Progenitor cell of endocrine pancreas (in vitro differentiated cells): ENCODE results near the gene SF3B5. TPM values are rescaled to one million over a fixed set of nuclear protein-coding genes. Genes with fewer than 3 reads are reported as not detected.
"Not testable (repeated sequence)": the region's sequence is repeated elsewhere in the genome, so short reads cannot be mapped to it uniquely, and the experiment has no call there.

Experiments used
- DNase-seq: peaks from one replicate; pipeline ENCODE4 v3.0.0; 2021; ENCODE audit warnings: low spot score; ENCODE audit not compliant: unreplicated experiment
- H3K27ac Mint-ChIP-seq: 2 replicates; pipeline ENCODE4 v1.8.0; 2021; ENCODE audit warnings: mild to moderate bottlenecking, moderate library complexity, mixed read lengths
- H3K27me3 Mint-ChIP-seq: 2 replicates; pipeline ENCODE4 v1.8.0; 2021; ENCODE audit warnings: mixed read lengths
- H3K36me3 Mint-ChIP-seq: 2 replicates; pipeline ENCODE4 v1.8.0; 2022; ENCODE audit warnings: mixed read lengths; ENCODE audit not compliant: insufficient read depth
- H3K4me1 Mint-ChIP-seq: 2 replicates; pipeline ENCODE4 v1.8.0; 2021; ENCODE audit warnings: low read depth, mixed read lengths
- H3K4me3 Mint-ChIP-seq: 2 replicates; pipeline ENCODE4 v1.8.0; 2021; ENCODE audit warnings: low read depth, mild to moderate bottlenecking, moderate library complexity, mixed read lengths
- H3K9me3 Mint-ChIP-seq: 2 replicates; pipeline ENCODE4 v1.8.0; 2021; ENCODE audit warnings: low read depth, mixed read lengths
- CTCF ChIP-seq: fragments of 200-600 bp; sonication (generic); IDR thresholded peaks from one replicate; pipeline ENCODE4 v1.5.0; 2021; ENCODE audit warnings: antibody characterized with exemption, mild to moderate bottlenecking; ENCODE audit not compliant: unreplicated experiment
- total RNA-seq: library from RNA; stranded (reverse); gene quantifications from 2 replicates; pipeline ENCODE4 v1.2.1, GENCODE V29; 2021

SF3B5 gene
- total RNA-seq, 1 donor from 2014 or later: 116 TPM

GRCh38 chr6:144133225-144133821 lies 38.0 kb upstream of the SF3B5 start:
- no peaks in the 10 kb centered on the region for H3K36me3 Mint-ChIP-seq
- no peaks in the 10 kb centered on the region for H3K9me3 Mint-ChIP-seq
- H3K4me1 Mint-ChIP-seq: no peaks in the 10 kb centered on the region
- H3K4me3 Mint-ChIP-seq: no peak overlapping the region
- H3K27me3 Mint-ChIP-seq: peaks cover 6% of the 10 kb centered on the region
- no peak overlapping the region for H3K27ac Mint-ChIP-seq
- TF ChIP-seq CTCF: no peak
- DNase-seq: no peak

GRCh38 chr6:144132167-144132690 lies 36.9 kb upstream of the SF3B5 start:
- H3K4me1 Mint-ChIP-seq, H3K27me3 Mint-ChIP-seq, DNase-seq, H3K27ac Mint-ChIP-seq, H3K4me3 Mint-ChIP-seq, H3K36me3 Mint-ChIP-seq, H3K9me3 Mint-ChIP-seq: not testable (repeated sequence)

GRCh38 chr6:144131248-144131709 lies 35.9 kb upstream of the SF3B5 start:
- H3K27me3 Mint-ChIP-seq: peaks cover 6% of the 10 kb centered on the region
- H3K27ac Mint-ChIP-seq: no peak overlapping the region
- H3K9me3 Mint-ChIP-seq: no peaks in the 10 kb centered on the region
- no peak overlapping the region for H3K4me3 Mint-ChIP-seq
- no peaks in the 10 kb centered on the region for H3K4me1 Mint-ChIP-seq
- H3K36me3 Mint-ChIP-seq: no peaks in the 10 kb centered on the region
- DNase-seq: no peak
- TF ChIP-seq CTCF: no peak

- Mint-ChIP-seq H3K4me1 (no peaks in the 10 kb centered on the region), H3K27ac (no peak overlapping the region), H3K9me3 (no peaks in the 10 kb centered on the region), H3K27me3 (peaks cover 6% of the 10 kb centered on the region), H3K4me3 (no peak overlapping the region), H3K36me3 (no peaks in the 10 kb centered on the region)
- DNase-seq: no peak
- no peak for TF ChIP-seq CTCF
These were observed 34.1 kb upstream of the SF3B5 start for GRCh38 chr6:144129469-144129868.

GRCh38 chr6:144127097-144127496 lies 31.7 kb upstream of the SF3B5 start:
- TF ChIP-seq CTCF: no peak
- peaks cover 7% of the 10 kb centered on the region for H3K9me3 Mint-ChIP-seq
- peaks cover 6% of the 10 kb centered on the region for H3K27me3 Mint-ChIP-seq

GRCh38 chr6:144123836-144124235 lies 28.5 kb upstream of the SF3B5 start:
- TF ChIP-seq CTCF: no peak
- no peaks in the 10 kb centered on the region for H3K27me3 Mint-ChIP-seq
- no peak for DNase-seq
- H3K36me3 Mint-ChIP-seq: no peaks in the 10 kb centered on the region
- no peak overlapping the region for H3K27ac Mint-ChIP-seq
- H3K9me3 Mint-ChIP-seq: peaks cover 11% of the 10 kb centered on the region
- H3K4me3 Mint-ChIP-seq: no peak overlapping the region
- H3K4me1 Mint-ChIP-seq: no peaks in the 10 kb centered on the region

More at GRCh38 chr6:144127097-144127496, 31.7 kb upstream of the SF3B5 start:
- H3K4me1 Mint-ChIP-seq: no peaks in the 10 kb centered on the region
- no peaks in the 10 kb centered on the region for H3K36me3 Mint-ChIP-seq
- no peak overlapping the region for H3K4me3 Mint-ChIP-seq
- H3K27ac Mint-ChIP-seq: no peak overlapping the region
- DNase-seq: no peak
